Uterus (tissue), 4 donors: ENCODE measurements around the gene DNAJC7. TPM values are rescaled to one million over a fixed set of nuclear protein-coding genes. Genes with fewer than 3 reads are reported as not detected.

Source experiments
- DNase-seq, 2 donors: peaks; one replicate each; pipeline ENCODE4 v3.0.0-alpha.2; 2019 to 2020
- H3K27ac ChIP-seq, 2 donors: fragments of 200-600 bp; sonication (generic); 1 replicate in 1 of 2; 2 replicates in 1 of 2; pipeline ENCODE4 v1.5.1; 2016 to 2018
- H3K27me3 ChIP-seq, 2 donors: fragments of 200-600 bp; sonication (generic); one replicate each; pipeline ENCODE4 v1.5.1; 2018 to 2019; ENCODE audit warnings: control low read depth in 1 of 2
- H3K36me3 ChIP-seq, 2 donors: fragments of 200-600 bp; sonication (generic); one replicate each; pipeline ENCODE4 v1.5.1; 2019; ENCODE audit warnings: control low read depth in 1 of 2
- H3K4me1 ChIP-seq, 2 donors: fragments of 200-600 bp; sonication (generic); one replicate each; pipeline ENCODE4 v1.5.1; 2018 to 2019; ENCODE audit warnings: control low read depth in 1 of 2
- H3K4me3 ChIP-seq, 2 donors: fragments of 200-600 bp; sonication (generic); 1 replicate in 1 of 2; 2 replicates in 1 of 2; pipeline ENCODE4 v1.5.1; 2018 to 2019; ENCODE audit warnings: mild to moderate bottlenecking in 1 of 2
- H3K9me3 ChIP-seq, 2 donors: fragments of 200-600 bp; sonication (generic); one replicate each; pipeline ENCODE4 v1.5.1; 2019; ENCODE audit warnings: control low read depth in 1 of 2
- CTCF ChIP-seq, 4 experiments: fragments of 200-600 bp in 2 of 4; fragments of 450-650 bp in 2 of 4; sonication (generic) in 2 of 4; IDR thresholded peaks; one replicate each; pipeline ENCODE4 v1.5.1; 2016 to 2019; ENCODE audit warnings: antibody characterized with exemption in 4 of 4, mild to moderate bottlenecking in 2 of 4, moderate library complexity in 1 of 4
- POLR2A ChIP-seq, 2 donors: fragments of 450-650 bp; IDR thresholded peaks; one replicate each; pipeline ENCODE4 v1.6.1; 2016; ENCODE audit warnings: antibody characterized with exemption in 2 of 2, mild to moderate bottlenecking in 1 of 2, moderate library complexity in 1 of 2
- intact Hi-C: fragments of 100-400 bp; cut with DNase I; formaldehyde crosslinking; loops from one replicate; pipeline ENCODE4 v1.15.1; 2023; ENCODE audit warnings: low total_unique reads
- total RNA-seq, 4 donors: library from RNA; depleted of rRNA in 3 of 4; stranded (reverse); fragments of >200 nt in 3 of 4; gene quantifications; one replicate each; pipeline versions ENCODE4 v1.1.0 to v1.2.4, GENCODE V29; 2014 to 2023
- donor health status: DM: yes; HTN: yes; CAD: no.

Gene DNAJC7
- total RNA-seq, 4 donors from 2014 or later, result 25.1 to 107 (median 53.1) TPM

DNA sequence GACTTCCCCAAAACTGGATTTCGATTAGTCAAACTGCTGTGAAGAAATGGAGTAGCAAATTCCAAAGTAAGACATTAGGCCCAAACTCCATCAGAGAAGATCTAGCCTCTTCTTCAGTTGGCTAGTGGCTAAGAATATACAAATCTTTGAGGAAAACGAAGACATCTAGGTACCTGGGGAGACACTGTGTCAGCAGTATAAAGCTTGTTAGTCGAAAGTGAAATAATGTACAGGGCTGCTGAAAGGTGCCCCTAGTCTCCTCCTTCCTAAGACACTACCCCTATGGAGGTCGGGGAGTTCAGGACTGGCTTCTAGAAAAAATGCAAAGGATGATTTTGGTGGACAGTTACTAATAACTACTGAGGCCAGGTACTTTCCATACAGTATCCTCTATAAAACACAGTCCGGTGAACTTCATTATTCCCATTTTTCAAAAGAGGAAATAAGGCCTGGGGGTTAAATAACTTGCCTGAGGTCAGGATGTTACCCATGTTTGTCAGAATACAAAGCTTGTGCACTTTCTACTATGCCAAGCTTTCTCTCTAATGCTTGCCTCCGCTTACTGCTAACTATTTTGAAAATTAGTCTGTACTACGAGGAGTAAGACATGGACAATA is 15.0 kb downstream of the DNAJC7 start:
- TF ChIP-seq POLR2A (IDR thresholded peaks at IDR 0.05) (no peak), CTCF (IDR thresholded peaks at IDR 0.05) (no peak)
- no peak overlapping the region for H3K4me3 ChIP-seq
- no peak for DNase-seq
- H3K9me3 ChIP-seq, result no peaks in the 10 kb centered on the region
- intact Hi-C loops, result no loop called here
- no peaks in the 10 kb centered on the region for H3K27me3 ChIP-seq
- H3K27ac ChIP-seq, result no peak overlapping the region
- no peaks in the 10 kb centered on the region for H3K36me3 ChIP-seq
- H3K4me1 ChIP-seq, result no peaks in the 10 kb centered on the region

GRCh38 chr17:42001729-42002128 is 15.5 kb downstream of the DNAJC7 start:
- Histone ChIP-seq H3K27ac (no peak overlapping the region), H3K4me3 (no peak overlapping the region), H3K4me1 (no peaks in the 10 kb centered on the region), H3K9me3 (no peaks in the 10 kb centered on the region), H3K36me3 (no peaks in the 10 kb centered on the region), H3K27me3 (no peaks in the 10 kb centered on the region)
- no peak for TF ChIP-seq CTCF (IDR thresholded peaks at IDR 0.05)
- TF ChIP-seq POLR2A (IDR thresholded peaks at IDR 0.05), result no peak
- intact Hi-C loops, result no loop called here
- no peak for DNase-seq

DNA sequence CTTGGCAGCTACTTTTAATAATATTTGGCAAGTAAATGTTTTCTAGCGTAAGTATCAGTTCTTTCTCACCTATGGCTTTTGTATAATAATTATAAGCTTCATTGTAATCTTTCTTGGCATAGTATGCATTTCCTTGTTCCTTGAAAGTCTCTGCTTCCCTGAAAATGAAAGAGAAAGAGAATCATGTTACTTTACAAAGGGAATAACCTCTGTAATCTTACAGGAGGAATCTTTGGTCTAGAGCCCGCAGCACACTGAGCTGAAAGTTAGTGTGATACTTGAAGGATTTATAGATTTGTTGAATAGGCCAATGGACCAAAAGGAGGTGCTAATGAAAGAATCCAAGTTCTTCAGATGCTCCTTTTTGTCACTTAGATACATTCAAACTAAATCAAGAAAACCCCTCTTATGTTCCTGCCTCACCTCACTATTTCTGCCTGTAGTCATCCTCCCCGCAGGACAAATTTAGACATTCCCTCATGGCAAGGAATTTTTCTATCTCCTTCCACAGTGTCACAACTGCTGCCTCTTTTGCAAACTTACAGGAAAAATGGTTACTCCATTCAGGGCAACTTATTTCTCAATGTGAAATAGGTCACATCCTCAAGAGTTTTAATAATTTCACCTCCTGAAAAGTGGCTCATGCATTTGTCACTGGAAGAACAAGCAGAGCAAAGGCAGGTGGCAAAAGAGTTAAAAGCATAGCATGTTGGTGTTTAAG is 16.7 kb downstream of the DNAJC7 start:
- no peak for TF ChIP-seq CTCF (IDR thresholded peaks at IDR 0.05)
- no peak for TF ChIP-seq POLR2A (IDR thresholded peaks at IDR 0.05)
- H3K36me3 ChIP-seq, result no peaks in the 10 kb centered on the region

DNA sequence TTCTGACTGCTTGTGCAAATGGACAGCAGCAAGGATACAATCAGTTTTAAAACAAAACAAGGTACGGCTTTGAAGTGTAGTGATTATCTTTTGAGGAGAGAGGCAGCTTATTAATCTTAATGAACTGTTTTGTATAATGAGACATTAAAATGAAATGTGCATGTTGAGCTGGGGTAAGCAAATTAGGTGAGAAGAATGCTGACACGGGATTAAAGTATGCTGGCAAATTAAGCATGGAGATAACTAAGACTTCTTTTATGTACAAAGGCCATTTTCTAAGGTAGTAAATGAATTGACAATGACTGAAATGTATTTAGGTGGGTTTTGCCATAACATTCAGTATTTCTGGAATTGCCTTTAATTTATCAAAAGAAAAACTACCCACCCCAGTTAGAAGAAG is 18.7 kb downstream of the DNAJC7 start:
- Histone ChIP-seq H3K27ac (no peak overlapping the region), H3K27me3 (no peaks in the 10 kb centered on the region), H3K36me3 (no peaks in the 10 kb centered on the region), H3K4me1 (no peaks in the 10 kb centered on the region), H3K9me3 (no peaks in the 10 kb centered on the region), H3K4me3 (no peak overlapping the region)
- TF ChIP-seq POLR2A (IDR thresholded peaks at IDR 0.05), result no peak
- no peak for TF ChIP-seq CTCF (IDR thresholded peaks at IDR 0.05)
- intact Hi-C loops, result no loop called here
- DNase-seq, result no peak

More for the DNA sequence above, 16.7 kb downstream of the DNAJC7 start:
- H3K27ac ChIP-seq, result no peak overlapping the region
- DNase-seq, result no peak
- H3K4me1 ChIP-seq, result no peaks in the 10 kb centered on the region
- H3K27me3 ChIP-seq, result no peaks in the 10 kb centered on the region
- no peaks in the 10 kb centered on the region for H3K9me3 ChIP-seq
- intact Hi-C loops, result no loop called here
- H3K4me3 ChIP-seq, result no peak overlapping the region

DNA sequence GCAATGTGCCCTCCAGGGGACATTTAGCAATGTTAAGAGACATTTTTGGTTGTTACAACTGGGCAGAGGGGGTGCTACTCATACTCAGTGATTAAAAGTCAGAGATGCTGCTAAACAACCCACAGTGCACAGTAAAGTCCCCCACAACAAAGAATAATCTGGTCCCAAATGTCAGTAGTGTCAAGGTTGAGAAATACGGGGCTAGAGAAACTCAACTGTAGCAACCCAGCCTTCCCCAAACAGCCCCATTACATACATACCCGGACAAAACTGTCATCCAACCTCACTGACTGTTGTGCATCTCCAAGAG is 20.4 kb downstream of the DNAJC7 start:
- Histone ChIP-seq H3K36me3 (no peaks in the 10 kb centered on the region), H3K4me3 (no peak overlapping the region), H3K27me3 (no peaks in the 10 kb centered on the region), H3K27ac (no peak overlapping the region), H3K9me3 (no peaks in the 10 kb centered on the region), H3K4me1 (no peaks in the 10 kb centered on the region)
- intact Hi-C loops, result no loop called here
- no peak for DNase-seq
- TF ChIP-seq POLR2A (IDR thresholded peaks at IDR 0.05) (no peak), CTCF (IDR thresholded peaks at IDR 0.05) (no peak)
